ENCODE measurements around the gene PIP4P1. TPM values are rescaled to one million over a fixed set of nuclear protein-coding genes. Genes with fewer than 3 reads are reported as not detected.

The PIP4P1 gene
- total and polyA plus RNA-seq, 2 of the 13 experiments (the other 11 are each of a cell fraction or from before 2014, with no cell fraction given), result 33.4 to 47.0 TPM

DNA sequence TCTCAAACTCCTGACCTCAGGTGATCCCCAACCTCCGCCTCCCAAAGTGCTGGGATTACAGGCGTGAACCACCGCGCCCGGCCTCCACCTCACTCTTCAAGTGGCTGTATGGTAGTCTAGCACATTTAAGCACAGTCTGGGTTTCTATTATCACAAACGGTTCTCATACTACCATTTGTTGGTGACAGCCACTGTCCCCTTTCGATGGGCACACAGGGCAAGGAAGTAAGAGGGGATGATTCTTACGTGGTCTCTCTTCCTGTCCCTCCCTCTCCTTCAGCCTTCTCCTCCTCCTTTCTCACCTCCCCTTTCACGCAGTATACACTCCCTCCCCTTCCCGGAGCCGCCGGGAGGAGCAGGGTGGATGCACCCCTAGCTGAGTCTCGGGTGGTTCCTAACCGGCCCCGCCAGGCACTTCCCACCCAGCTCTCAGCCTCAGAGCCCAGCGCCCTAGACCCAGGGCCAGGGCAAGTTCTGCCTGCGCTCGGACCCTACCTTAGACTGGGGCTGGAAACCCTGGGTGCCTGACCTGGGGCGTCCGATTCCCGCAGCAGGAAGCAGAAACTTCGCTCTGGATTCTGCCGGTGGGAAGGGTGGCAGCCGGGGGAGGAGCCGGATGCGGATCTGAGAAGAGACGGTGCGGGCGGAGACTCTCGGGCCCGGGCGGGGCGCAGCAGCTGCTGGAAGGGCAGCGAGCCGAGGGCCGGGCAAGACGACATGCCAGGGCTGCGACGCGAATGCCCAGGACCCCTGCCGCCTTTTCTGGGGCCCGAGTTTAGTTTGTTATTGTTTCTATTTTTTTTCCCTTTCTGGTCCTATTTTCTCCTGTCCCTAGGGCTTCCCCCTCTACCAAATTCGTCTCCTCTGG lies 48.1 kb downstream of the PIP4P1 start, which contains the start of gene TEP1 (continued):
- TF ChIP-seq ZFP90 (CRISPR knock-in tag; IDR thresholded peaks at IDR 0.05; ENCODE audit: borderline replicate concordance) (0 out of 2 replicates have a peak, but pooled peaks have one; percentile 84), CBFB (CRISPR knock-in tag; IDR thresholded peaks at IDR 0.05) (no peak), ARNT (IDR thresholded peaks at IDR 0.05) (no peak), MXI1 (IDR thresholded peaks at IDR 0.05; ENCODE audit: borderline replicate concordance, low read depth, low read length) (peak; percentile 41; the same call in 1 of the 3 replicates), EEA1 (CRISPR knock-in tag; IDR thresholded peaks at IDR 0.05; ENCODE audit: borderline replicate concordance) (no peak; the same call in 1 of the 2 replicates), ZNF331 (CRISPR knock-in tag; IDR thresholded peaks at IDR 0.05) (peak; percentile 61; the same call in 1 of the 2 replicates), ZNF260 (CRISPR knock-in tag; IDR thresholded peaks at IDR 0.05; ENCODE audit: borderline replicate concordance, low read depth) (no peak), MTA1 (CRISPR knock-in tag; IDR thresholded peaks at IDR 0.05; ENCODE audit: borderline replicate concordance) (peak; percentile 87; the same call in 1 of the 2 replicates), GFI1 (CRISPR knock-in tag; IDR thresholded peaks at IDR 0.05; ENCODE audit: borderline replicate concordance) (peak; percentile 78; the same call in 1 of the 2 replicates), ZNF335 (CRISPR knock-in tag; IDR thresholded peaks at IDR 0.05) (peak; percentile 92), ZNF33A (CRISPR knock-in tag; IDR thresholded peaks at IDR 0.05; ENCODE audit: borderline replicate concordance) (no peak), SYNCRIP (IDR thresholded peaks at IDR 0.05; ENCODE audit: insufficient read depth, low read depth, low read length) (no peak), DNMT3B (CRISPR knock-in tag; conservative IDR thresholded peaks at IDR 0.05) (no peak; the same call in 1 of the 2 replicates), TFAP4 (IDR thresholded peaks at IDR 0.05; ENCODE audit: borderline replicate concordance, low read depth) (peak; percentile 87; the same call in 1 of the 2 replicates), NKX3-1 (CRISPR knock-in tag; IDR thresholded peaks at IDR 0.05) (peak; percentile 87; the same call in 1 of the 2 replicates), PRMT3 (CRISPR knock-in tag; IDR thresholded peaks at IDR 0.05; ENCODE audit: borderline replicate concordance, low read depth) (no peak; the same call in 1 of the 2 replicates), YY1 (IDR thresholded peaks at IDR 0.05; ENCODE audit: insufficient read depth, insufficient replicate concordance, low read depth, low read length) (peak; percentile 56), ZBTB1 (CRISPR knock-in tag; IDR thresholded peaks at IDR 0.05; ENCODE audit: borderline replicate concordance) (no peak; the same call in 1 of the 2 replicates), RFX1 (IDR thresholded peaks at IDR 0.05) (no peak)
- TF ChIP-seq, protein P1, sequence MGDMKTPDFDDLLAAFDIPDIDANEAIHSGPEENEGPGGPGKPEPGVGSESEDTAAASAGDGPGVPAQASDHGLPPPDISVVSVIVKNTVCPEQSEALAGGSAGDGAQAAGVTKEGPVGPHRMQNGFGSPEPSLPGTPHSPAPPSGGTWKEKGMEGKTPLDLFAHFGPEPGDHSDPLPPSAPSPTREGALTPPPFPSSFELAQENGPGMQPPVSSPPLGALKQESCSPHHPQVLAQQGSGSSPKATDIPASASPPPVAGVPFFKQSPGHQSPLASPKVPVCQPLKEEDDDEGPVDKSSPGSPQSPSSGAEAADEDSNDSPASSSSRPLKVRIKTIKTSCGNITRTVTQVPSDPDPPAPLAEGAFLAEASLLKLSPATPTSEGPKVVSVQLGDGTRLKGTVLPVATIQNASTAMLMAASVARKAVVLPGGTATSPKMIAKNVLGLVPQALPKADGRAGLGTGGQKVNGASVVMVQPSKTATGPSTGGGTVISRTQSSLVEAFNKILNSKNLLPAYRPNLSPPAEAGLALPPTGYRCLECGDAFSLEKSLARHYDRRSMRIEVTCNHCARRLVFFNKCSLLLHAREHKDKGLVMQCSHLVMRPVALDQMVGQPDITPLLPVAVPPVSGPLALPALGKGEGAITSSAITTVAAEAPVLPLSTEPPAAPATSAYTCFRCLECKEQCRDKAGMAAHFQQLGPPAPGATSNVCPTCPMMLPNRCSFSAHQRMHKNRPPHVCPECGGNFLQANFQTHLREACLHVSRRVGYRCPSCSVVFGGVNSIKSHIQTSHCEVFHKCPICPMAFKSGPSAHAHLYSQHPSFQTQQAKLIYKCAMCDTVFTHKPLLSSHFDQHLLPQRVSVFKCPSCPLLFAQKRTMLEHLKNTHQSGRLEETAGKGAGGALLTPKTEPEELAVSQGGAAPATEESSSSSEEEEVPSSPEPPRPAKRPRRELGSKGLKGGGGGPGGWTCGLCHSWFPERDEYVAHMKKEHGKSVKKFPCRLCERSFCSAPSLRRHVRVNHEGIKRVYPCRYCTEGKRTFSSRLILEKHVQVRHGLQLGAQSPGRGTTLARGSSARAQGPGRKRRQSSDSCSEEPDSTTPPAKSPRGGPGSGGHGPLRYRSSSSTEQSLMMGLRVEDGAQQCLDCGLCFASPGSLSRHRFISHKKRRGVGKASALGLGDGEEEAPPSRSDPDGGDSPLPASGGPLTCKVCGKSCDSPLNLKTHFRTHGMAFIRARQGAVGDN (CRISPR knock-in tag; IDR thresholded peaks at IDR 0.05), result peak; percentile 91
- TF ChIP-seq, protein P2, sequence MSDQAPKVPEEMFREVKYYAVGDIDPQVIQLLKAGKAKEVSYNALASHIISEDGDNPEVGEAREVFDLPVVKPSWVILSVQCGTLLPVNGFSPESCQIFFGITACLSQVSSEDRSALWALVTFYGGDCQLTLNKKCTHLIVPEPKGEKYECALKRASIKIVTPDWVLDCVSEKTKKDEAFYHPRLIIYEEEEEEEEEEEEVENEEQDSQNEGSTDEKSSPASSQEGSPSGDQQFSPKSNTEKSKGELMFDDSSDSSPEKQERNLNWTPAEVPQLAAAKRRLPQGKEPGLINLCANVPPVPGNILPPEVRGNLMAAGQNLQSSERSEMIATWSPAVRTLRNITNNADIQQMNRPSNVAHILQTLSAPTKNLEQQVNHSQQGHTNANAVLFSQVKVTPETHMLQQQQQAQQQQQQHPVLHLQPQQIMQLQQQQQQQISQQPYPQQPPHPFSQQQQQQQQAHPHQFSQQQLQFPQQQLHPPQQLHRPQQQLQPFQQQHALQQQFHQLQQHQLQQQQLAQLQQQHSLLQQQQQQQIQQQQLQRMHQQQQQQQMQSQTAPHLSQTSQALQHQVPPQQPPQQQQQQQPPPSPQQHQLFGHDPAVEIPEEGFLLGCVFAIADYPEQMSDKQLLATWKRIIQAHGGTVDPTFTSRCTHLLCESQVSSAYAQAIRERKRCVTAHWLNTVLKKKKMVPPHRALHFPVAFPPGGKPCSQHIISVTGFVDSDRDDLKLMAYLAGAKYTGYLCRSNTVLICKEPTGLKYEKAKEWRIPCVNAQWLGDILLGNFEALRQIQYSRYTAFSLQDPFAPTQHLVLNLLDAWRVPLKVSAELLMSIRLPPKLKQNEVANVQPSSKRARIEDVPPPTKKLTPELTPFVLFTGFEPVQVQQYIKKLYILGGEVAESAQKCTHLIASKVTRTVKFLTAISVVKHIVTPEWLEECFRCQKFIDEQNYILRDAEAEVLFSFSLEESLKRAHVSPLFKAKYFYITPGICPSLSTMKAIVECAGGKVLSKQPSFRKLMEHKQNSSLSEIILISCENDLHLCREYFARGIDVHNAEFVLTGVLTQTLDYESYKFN (CRISPR knock-in tag; conservative IDR thresholded peaks at IDR 0.05), result peak; percentile 55
